Thoracic aorta (tissue), 2 donors: ENCODE results near the gene CNKSR3. TPM values are rescaled to one million over a fixed set of nuclear protein-coding genes. Genes with fewer than 3 reads are reported as not detected.

Experiments used
- ATAC-seq: fragments of 150-250 bp; one replicate; pipeline ENCODE4 v1.8.0; 2017; ENCODE audit warnings: low read depth; ENCODE audit not compliant: insufficient number of reproducible peaks, low FRiP score
- DNase-seq: peaks from one replicate; pipeline ENCODE4 v3.0.0-alpha.2; 2020; ENCODE audit warnings: low spot score
- H3K27ac ChIP-seq, 2 donors: fragments of 200-600 bp; sonication (generic); 1 replicate in 1 of 2; 2 replicates in 1 of 2; pipeline ENCODE4 v1.5.1; 2016; ENCODE audit warnings: mild to moderate bottlenecking in 2 of 2, moderate library complexity in 2 of 2
- H3K27me3 ChIP-seq: fragments of 200-600 bp; sonication (generic); replicated peaks from 2 replicates; pipeline ENCODE4 v1.6.0; 2016; ENCODE audit warnings: mild to moderate bottlenecking; ENCODE audit not compliant: insufficient read depth
- H3K36me3 ChIP-seq: fragments of 200-600 bp; sonication (generic); one replicate; pipeline ENCODE4 v1.5.1; 2016
- H3K4me1 ChIP-seq, 2 donors: fragments of 200-600 bp; sonication (generic); 1 replicate in 1 of 2; 2 replicates in 1 of 2; pipeline versions ENCODE4 v1.5.1 to v1.6.0; 2016; ENCODE audit warnings: low read depth in 2 of 2, mild to moderate bottlenecking in 1 of 2; ENCODE audit not compliant: control insufficient read depth in 1 of 2
- H3K4me3 ChIP-seq: fragments of 200-600 bp; sonication (generic); 2 replicates; pipeline ENCODE4 v1.5.1; 2016; ENCODE audit warnings: mild to moderate bottlenecking
- H3K9me3 ChIP-seq: fragments of 200-600 bp; sonication (generic); 2 replicates; pipeline ENCODE4 v1.5.1; 2016
- total RNA-seq, 2 donors: library from RNA; depleted of rRNA; stranded (reverse); fragments of >200 nt; gene quantifications; one replicate each; pipeline versions ENCODE4 v1.1.0 to v1.2.3, GENCODE V29; 2016
- TF ChIP-seq, protein P1 (sequence below): fragments of 200-600 bp; sonication (generic); IDR thresholded peaks from one replicate; pipeline ENCODE4 v1.5.1; 2019; ENCODE audit warnings: antibody characterized with exemption

Gene CNKSR3
- total RNA-seq, 2 donors from 2014 or later, result 20.2 to 22.9 TPM

DNA sequence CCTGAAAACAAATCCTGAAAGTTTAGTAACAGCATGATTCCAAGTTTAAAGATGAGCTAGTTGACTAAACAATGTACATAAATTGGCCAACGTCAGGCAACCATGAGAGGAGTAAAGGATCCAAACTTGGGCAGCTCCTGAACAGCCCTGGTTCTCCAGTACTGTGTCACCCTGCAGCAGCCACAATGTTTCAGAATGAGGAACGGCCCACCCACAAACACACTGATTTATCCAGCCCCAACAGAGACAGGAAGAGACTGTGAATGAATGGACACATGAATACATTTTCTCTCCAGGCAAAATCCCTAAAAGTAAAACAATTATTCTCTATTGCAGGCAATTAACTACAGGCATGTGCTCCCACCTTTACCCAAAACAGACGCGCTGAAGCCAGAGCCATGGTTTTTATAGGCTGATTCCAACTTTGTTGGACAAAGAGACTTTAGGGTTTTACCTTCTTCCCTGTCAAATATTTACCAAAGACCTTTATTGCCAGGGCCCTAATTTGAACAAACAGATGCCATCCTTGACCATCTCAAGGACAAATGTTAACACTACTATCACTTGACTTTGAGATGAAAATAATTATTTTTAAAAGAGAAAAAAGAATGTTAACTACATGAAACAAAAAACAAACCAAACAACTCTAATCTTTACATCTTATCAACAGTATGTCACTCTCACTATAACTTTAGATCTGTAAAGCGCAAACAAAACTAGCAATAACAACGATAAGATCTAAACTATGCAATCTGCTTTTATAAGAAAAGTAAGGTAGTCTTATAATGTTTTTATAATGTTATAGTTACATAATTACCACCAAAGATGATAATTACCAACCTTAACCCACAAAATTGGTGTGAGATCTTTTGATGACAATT, 22.9 kb downstream of the CNKSR3 start:
- TF ChIP-seq, protein P1, sequence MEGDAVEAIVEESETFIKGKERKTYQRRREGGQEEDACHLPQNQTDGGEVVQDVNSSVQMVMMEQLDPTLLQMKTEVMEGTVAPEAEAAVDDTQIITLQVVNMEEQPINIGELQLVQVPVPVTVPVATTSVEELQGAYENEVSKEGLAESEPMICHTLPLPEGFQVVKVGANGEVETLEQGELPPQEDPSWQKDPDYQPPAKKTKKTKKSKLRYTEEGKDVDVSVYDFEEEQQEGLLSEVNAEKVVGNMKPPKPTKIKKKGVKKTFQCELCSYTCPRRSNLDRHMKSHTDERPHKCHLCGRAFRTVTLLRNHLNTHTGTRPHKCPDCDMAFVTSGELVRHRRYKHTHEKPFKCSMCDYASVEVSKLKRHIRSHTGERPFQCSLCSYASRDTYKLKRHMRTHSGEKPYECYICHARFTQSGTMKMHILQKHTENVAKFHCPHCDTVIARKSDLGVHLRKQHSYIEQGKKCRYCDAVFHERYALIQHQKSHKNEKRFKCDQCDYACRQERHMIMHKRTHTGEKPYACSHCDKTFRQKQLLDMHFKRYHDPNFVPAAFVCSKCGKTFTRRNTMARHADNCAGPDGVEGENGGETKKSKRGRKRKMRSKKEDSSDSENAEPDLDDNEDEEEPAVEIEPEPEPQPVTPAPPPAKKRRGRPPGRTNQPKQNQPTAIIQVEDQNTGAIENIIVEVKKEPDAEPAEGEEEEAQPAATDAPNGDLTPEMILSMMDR, result no peak
- no peaks in the 10 kb centered on the region for H3K27me3 ChIP-seq
- DNase-seq (no peak), ATAC-seq (peak; percentile 30)
- H3K4me1 ChIP-seq, result peaks cover 46 to 78% of the 10 kb centered on the region in 2 donors
- no peak overlapping the region for H3K4me3 ChIP-seq
- peak overlapping the region; percentile 14 to 63 for H3K27ac ChIP-seq
- H3K36me3 ChIP-seq, result no peaks in the 10 kb centered on the region
- no peaks in the 10 kb centered on the region for H3K9me3 ChIP-seq

DNA sequence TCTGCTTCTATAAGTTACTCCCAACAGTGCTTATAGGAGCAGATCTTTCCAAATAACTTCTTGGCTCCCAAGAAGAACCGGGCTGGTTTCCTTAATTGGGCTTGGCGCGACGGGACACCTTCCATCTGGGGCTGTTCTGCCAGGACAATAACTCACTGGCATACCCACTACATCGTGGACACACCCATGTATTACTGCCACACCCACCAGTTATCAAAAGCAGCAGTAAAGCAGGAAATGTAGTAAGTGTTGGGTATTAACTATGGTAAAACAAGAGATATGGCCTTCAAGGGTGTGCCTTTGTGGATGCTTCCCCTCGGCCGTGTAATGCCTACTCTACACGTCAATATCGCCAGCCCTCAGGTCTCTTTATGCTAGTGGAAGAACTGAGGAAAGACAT, 24.7 kb downstream of the CNKSR3 start:
- TF ChIP-seq, protein P1, result no peak
- ATAC-seq (no peak), DNase-seq (no peak)
- H3K9me3 ChIP-seq, result no peaks in the 10 kb centered on the region
- H3K4me1 ChIP-seq, result peaks cover 46 to 80% of the 10 kb centered on the region in 2 donors
- H3K4me3 ChIP-seq, result peak overlapping the region; percentile 41
- no peaks in the 10 kb centered on the region for H3K36me3 ChIP-seq
- no peaks in the 10 kb centered on the region for H3K27me3 ChIP-seq
- peak overlapping the region; percentile 49 to 71 for H3K27ac ChIP-seq

DNA sequence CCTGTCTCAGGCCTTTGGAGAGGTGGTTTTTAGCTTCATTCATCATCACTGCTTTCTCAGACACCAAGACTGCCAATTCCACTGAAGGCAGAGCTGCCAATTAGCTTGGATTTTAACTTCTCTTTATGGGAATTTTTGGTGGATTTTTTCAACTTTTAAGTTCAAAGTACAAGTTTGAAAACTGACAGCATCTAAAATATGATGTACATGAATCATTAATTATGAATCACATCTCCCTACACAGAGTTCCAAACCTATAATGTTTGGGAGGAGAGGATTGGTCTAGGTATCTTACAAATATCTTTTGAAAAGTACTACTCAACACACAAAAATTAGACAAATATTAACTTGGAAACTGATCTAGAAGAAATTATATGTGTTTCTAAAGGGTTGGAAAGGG, 25.5 kb downstream of the CNKSR3 start:
- H3K27ac ChIP-seq, result peak overlapping the region; percentile 49 to 71
- DNase-seq, result no peak
- peaks cover 53 to 84% of the 10 kb centered on the region in 2 donors for H3K4me1 ChIP-seq
- no peaks in the 10 kb centered on the region for H3K27me3 ChIP-seq
- TF ChIP-seq, protein P1, result no peak
- no peaks in the 10 kb centered on the region for H3K9me3 ChIP-seq
- H3K4me3 ChIP-seq, result no peak overlapping the region
- ATAC-seq, result no peak
- H3K36me3 ChIP-seq, result no peaks in the 10 kb centered on the region

DNA sequence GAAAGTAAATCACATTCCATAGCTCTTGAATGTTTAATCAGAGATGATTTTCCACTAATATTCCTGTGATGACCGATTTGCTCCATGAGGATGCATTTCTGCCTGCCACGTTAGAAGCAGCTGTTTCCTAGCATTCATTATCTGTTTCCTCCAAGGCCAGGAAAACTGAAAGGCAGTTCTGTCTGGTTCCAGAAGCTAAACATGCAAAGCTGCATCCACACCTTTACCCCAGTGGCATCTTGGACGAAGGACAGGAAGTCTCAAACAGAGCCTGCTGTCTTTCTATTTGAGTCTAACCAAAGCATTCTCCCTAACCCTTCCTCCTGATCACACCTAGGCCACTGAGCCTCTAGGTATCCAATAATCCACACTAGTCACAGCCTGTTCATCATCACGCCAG, 27.6 kb downstream of the CNKSR3 start:
- no peaks in the 10 kb centered on the region for H3K36me3 ChIP-seq
- TF ChIP-seq, protein P1, result no peak
- H3K4me1 ChIP-seq, result peaks cover 41 to 84% of the 10 kb centered on the region in 2 donors
- H3K9me3 ChIP-seq, result no peaks in the 10 kb centered on the region
- peak overlapping the region; percentile 24 for H3K4me3 ChIP-seq
- DNase-seq, result no peak
- no peaks in the 10 kb centered on the region for H3K27me3 ChIP-seq
- H3K27ac ChIP-seq, result peak overlapping the region; percentile 1 to 71
- ATAC-seq, result no peak

DNA sequence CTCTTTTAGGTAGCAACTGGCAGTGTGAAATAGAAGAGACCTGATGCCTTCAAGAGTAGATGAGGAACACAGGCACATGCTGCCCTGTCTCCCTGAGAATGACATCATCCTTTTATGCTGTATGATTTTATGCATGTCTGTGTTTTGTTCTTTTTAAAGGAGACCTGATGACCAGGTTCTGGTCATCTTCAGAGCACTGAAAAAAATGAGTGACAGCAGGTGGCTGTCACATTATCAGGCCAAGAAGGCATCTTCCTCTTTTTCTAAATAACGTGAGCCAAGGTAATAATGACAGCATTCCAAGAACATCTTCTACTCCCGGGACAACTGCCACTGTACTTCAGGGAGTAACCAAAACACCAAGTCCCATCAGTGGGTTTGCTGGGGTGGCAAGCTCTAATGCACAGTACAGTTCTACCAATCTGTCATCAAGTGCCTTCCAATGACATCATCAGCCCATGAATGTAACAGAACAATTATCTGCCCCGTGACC, 28.9 kb downstream of the CNKSR3 start:
- H3K36me3 ChIP-seq, result no peaks in the 10 kb centered on the region
- H3K27me3 ChIP-seq, result no peaks in the 10 kb centered on the region
- TF ChIP-seq, protein P1, result no peak
- ATAC-seq (no peak), DNase-seq (no peak)
- H3K4me3 ChIP-seq, result no peak overlapping the region
- H3K9me3 ChIP-seq, result no peaks in the 10 kb centered on the region
- peaks cover 32 to 83% of the 10 kb centered on the region in 2 donors for H3K4me1 ChIP-seq
- peak overlapping the region; percentile 13 to 47 for H3K27ac ChIP-seq
